Colonic mucosa (tissue), 4 donors: ENCODE results near the gene GPX3. TPM values are rescaled to one million over a fixed set of nuclear protein-coding genes. Genes with fewer than 3 reads are reported as not detected.
A peak's percentile ranks its signal among the peaks of the same experiment; 100 is the strongest.

Experiments used
- DNase-seq: peaks from one replicate; pipeline ENCODE4 v3.0.0-alpha.2; 2020
- H3K27ac ChIP-seq: fragments of 200-600 bp; one replicate; pipeline ENCODE4 v1.8.0; 2021
- H3K27me3 ChIP-seq: fragments of 200-600 bp; one replicate; pipeline ENCODE4 v1.8.0; 2021
- H3K36me3 ChIP-seq: fragments of 200-600 bp; one replicate; pipeline ENCODE4 v1.8.0; 2021
- H3K4me1 ChIP-seq: fragments of 200-600 bp; one replicate; pipeline ENCODE4 v1.8.0; 2021; ENCODE audit warnings: mild to moderate bottlenecking
- H3K4me3 ChIP-seq: fragments of 200-600 bp; one replicate; pipeline ENCODE4 v1.8.0; 2021
- H3K9ac ChIP-seq, 2 donors: one replicate each; pipeline ENCODE4 v1.7.0; 2013; ENCODE audit warnings: control low read depth in 2 of 2, low read depth in 2 of 2, low read length in 2 of 2
- H3K9me3 ChIP-seq: fragments of 200-600 bp; one replicate; pipeline ENCODE4 v1.8.0; 2021
- intact Hi-C: fragments of 100-400 bp; cut with DNase I; formaldehyde crosslinking; loops from one replicate; pipeline ENCODE4 v1.14.1; 2022
- total RNA-seq, 2 donors: library from RNA; stranded (reverse); fragmentation: NEBNext Ultra II Directional in 1 of 2; extraction: Animal tissue kit (Norgen Biotek cat#: 25700) in 1 of 2; gene quantifications; one replicate each; pipeline ENCODE4 v1.2.1, GENCODE V29; 2021
- TF ChIP-seq, protein P1 (sequence below): fragments of 200-600 bp; IDR thresholded peaks from one replicate; pipeline ENCODE4 v1.8.0; 2022; ENCODE audit warnings: antibody characterized with exemption, mild to moderate bottlenecking
- donor health status: healthy.
- donor health status: DM: no; HTN: no; CAD: no.
- donor health status: DM: no; HTN: no; CAD: no.

Gene GPX3, protein sequence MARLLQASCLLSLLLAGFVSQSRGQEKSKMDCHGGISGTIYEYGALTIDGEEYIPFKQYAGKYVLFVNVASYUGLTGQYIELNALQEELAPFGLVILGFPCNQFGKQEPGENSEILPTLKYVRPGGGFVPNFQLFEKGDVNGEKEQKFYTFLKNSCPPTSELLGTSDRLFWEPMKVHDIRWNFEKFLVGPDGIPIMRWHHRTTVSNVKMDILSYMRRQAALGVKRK
- 10 to 100 TPM; 30.2 to 60.5 TPM for total RNA-seq

- DNase-seq, result peak; percentile 87
Observed at GRCh38 chr5:151020304-151021110, at the start of gene GPX3. Gene GPX3, plus strand, starts transcription at chr5:151020591. Its CDS starts 64 bp downstream, at chr5:151020655.

GRCh38 chr5:150978590-150978989, 41.8 kb upstream of the GPX3 start:
- intact Hi-C loops, result no loop called here
- no peak overlapping the region for H3K9ac ChIP-seq
- H3K9me3 ChIP-seq, result no peaks in the 10 kb centered on the region
- H3K4me3 ChIP-seq, result no peak overlapping the region
- no peak overlapping the region for H3K27ac ChIP-seq
- H3K36me3 ChIP-seq, result no peaks in the 10 kb centered on the region
- DNase-seq, result no peak
- TF ChIP-seq, protein P1, sequence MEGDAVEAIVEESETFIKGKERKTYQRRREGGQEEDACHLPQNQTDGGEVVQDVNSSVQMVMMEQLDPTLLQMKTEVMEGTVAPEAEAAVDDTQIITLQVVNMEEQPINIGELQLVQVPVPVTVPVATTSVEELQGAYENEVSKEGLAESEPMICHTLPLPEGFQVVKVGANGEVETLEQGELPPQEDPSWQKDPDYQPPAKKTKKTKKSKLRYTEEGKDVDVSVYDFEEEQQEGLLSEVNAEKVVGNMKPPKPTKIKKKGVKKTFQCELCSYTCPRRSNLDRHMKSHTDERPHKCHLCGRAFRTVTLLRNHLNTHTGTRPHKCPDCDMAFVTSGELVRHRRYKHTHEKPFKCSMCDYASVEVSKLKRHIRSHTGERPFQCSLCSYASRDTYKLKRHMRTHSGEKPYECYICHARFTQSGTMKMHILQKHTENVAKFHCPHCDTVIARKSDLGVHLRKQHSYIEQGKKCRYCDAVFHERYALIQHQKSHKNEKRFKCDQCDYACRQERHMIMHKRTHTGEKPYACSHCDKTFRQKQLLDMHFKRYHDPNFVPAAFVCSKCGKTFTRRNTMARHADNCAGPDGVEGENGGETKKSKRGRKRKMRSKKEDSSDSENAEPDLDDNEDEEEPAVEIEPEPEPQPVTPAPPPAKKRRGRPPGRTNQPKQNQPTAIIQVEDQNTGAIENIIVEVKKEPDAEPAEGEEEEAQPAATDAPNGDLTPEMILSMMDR, result no peak
- H3K4me1 ChIP-seq, result no peaks in the 10 kb centered on the region
- H3K27me3 ChIP-seq, result no peaks in the 10 kb centered on the region

More at GRCh38 chr5:151020304-151021110, at the start of gene GPX3:
- no peaks in the 10 kb centered on the region for H3K9me3 ChIP-seq
- peak within 1 kb of the TSS; percentile 62 for H3K4me3 ChIP-seq
- peak within 1 kb of the TSS; percentile 62 for H3K27ac ChIP-seq
- intact Hi-C loops, result no loop called here
- H3K27me3 ChIP-seq, result no peaks in the 10 kb centered on the region
- TF ChIP-seq, protein P1, result no peak
- H3K9ac ChIP-seq, result peak within 1 kb of the TSS; percentile 61 to 67
- H3K36me3 ChIP-seq, result no peaks in the 10 kb centered on the region
- peaks cover 6% of the 10 kb centered on the region for H3K4me1 ChIP-seq

- TF ChIP-seq, protein P1, result no peak
- Histone ChIP-seq H3K27ac (no peak overlapping the region), H3K9ac (no peak overlapping the region), H3K9me3 (no peaks in the 10 kb centered on the region), H3K36me3 (no peaks in the 10 kb centered on the region), H3K4me3 (no peak overlapping the region), H3K27me3 (no peaks in the 10 kb centered on the region), H3K4me1 (no peaks in the 10 kb centered on the region)
- DNase-seq, result no peak
- intact Hi-C loops, result no loop called here
Observed at GRCh38 chr5:150987746-150988145, 32.6 kb upstream of the GPX3 start.

DNA sequence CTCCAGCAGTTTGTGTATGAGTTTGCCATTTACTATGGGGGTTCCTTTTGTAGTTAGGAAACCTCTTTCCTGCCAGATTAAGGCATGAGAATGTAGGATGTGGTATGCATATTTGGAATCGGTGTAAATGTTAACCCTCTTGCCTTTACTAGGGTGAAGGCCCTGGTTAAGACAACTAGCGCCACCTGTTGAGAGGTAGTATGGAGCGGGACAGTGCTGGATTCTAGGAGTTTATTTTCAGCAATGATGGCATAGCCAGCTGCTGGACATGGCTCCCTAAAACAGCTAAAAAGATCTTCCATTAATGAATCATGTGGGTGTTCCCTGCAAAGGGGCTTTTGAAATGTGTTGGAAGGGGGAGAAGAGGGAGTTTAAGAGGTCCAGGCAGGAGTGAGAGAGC, 30.7 kb upstream of the GPX3 start:
- Histone ChIP-seq H3K4me1 (no peaks in the 10 kb centered on the region), H3K9ac (no peak overlapping the region), H3K27me3 (no peaks in the 10 kb centered on the region), H3K4me3 (no peak overlapping the region), H3K36me3 (no peaks in the 10 kb centered on the region), H3K27ac (no peak overlapping the region), H3K9me3 (no peaks in the 10 kb centered on the region)
- DNase-seq, result no peak
- TF ChIP-seq, protein P1, result no peak
- intact Hi-C loops, result no loop called here

DNA sequence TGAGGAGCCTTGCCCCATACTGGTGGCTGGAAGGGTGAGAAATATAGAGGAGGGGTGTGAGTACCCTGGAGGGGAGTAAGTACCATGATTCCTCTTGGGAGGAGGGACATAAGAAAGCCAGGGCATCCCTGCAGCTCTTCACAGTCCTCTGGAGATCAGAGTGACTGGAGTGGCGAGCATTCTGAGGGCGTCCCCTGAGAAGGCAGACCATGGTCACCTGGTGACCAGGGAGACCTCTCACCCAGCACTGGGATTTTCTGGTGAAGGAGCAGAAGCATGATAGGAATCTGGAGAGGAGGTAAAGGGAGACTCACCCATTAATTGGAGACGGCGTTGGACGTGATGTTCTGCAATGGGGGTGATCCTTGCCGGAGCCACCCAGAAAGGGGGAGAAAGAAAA, 27.7 kb upstream of the GPX3 start:
- H3K9ac ChIP-seq, result no peak overlapping the region
- H3K27me3 ChIP-seq, result no peaks in the 10 kb centered on the region
- H3K4me3 ChIP-seq, result no peak overlapping the region
- no peaks in the 10 kb centered on the region for H3K4me1 ChIP-seq
- H3K36me3 ChIP-seq, result no peaks in the 10 kb centered on the region
- no peaks in the 10 kb centered on the region for H3K9me3 ChIP-seq
- H3K27ac ChIP-seq, result no peak overlapping the region
- intact Hi-C loops, result no loop called here
- TF ChIP-seq, protein P1, result no peak
- DNase-seq, result no peak
